DOHH2 (cell line): ENCODE results near the gene PSME3.
"Not testable (repeated sequence)": the region's sequence is repeated elsewhere in the genome, so short reads cannot be mapped to it uniquely, and the experiment has no call there.

Experiments used
- H3F3A ChIP-seq: fragments of 200-600 bp; sonication (generic), shearing (Covaris generic); 2 replicates; pipeline ENCODE4 v1.6.0; 2016; ENCODE audit warnings: antibody characterized with exemption, mild to moderate bottlenecking; ENCODE audit not compliant: control insufficient read depth, insufficient read depth
- H3K27ac ChIP-seq: fragments of 200-600 bp; sonication (generic); 2 replicates; pipeline ENCODE4 v1.5.1; 2014; ENCODE audit warnings: low read depth, mild to moderate bottlenecking, low read length, moderate library complexity
- H3K27me3 ChIP-seq: fragments of 200-600 bp; sonication (generic); 2 replicates; pipeline ENCODE4 v1.6.1; 2014; ENCODE audit warnings: mild to moderate bottlenecking, low read length, mixed read lengths; ENCODE audit not compliant: control insufficient read depth
- H3K36me3 ChIP-seq: fragments of 200-600 bp; sonication (generic); 2 replicates; pipeline ENCODE4 v1.6.1; 2014; ENCODE audit warnings: mild to moderate bottlenecking, low read length, moderate library complexity, mixed read lengths; ENCODE audit not compliant: control insufficient read depth
- H3K4me1 ChIP-seq: fragments of 200-600 bp; sonication (generic); 2 replicates; pipeline ENCODE4 v1.6.1; 2014; ENCODE audit warnings: mild to moderate bottlenecking, low read length, mixed read lengths; ENCODE audit not compliant: control insufficient read depth
- H3K4me2 ChIP-seq: fragments of 200-600 bp; sonication (generic); 2 replicates; pipeline ENCODE4 v1.6.0; 2014; ENCODE audit warnings: mild to moderate bottlenecking, low read length, moderate library complexity
- H3K4me3 ChIP-seq: fragments of 200-600 bp; sonication (generic); 2 replicates; pipeline ENCODE4 v1.5.1; 2014; ENCODE audit warnings: mild to moderate bottlenecking, low read length, mixed read lengths
- H3K79me2 ChIP-seq: fragments of 200-600 bp; sonication (generic); 2 replicates; pipeline ENCODE4 v1.6.1; 2014; ENCODE audit warnings: mild to moderate bottlenecking, low read length, mixed read lengths; ENCODE audit not compliant: control insufficient read depth
- H3K9me2 ChIP-seq: fragments of 200-600 bp; sonication (generic); replicated peaks from 2 replicates; pipeline ENCODE4 v1.6.1; 2014; ENCODE audit warnings: mild to moderate bottlenecking, low read length, mixed read lengths; ENCODE audit not compliant: control insufficient read depth
- H3K9me3 ChIP-seq: fragments of 200-600 bp; sonication (generic); 2 replicates; pipeline ENCODE4 v1.6.1; 2014; ENCODE audit warnings: antibody characterized with exemption, low read length, mixed read lengths; ENCODE audit not compliant: control insufficient read depth, insufficient read depth
- H4K20me1 ChIP-seq: fragments of 200-600 bp; sonication (generic); 2 replicates; pipeline ENCODE4 v1.6.0; 2014; ENCODE audit warnings: low read depth, mild to moderate bottlenecking, antibody characterized with exemption, low read length, moderate library complexity; ENCODE audit not compliant: control insufficient read depth, insufficient read depth
- CTCF ChIP-seq: fragments of 200-600 bp; sonication (generic); IDR thresholded peaks from one replicate; pipeline ENCODE4 v1.5.1; 2014; ENCODE audit warnings: antibody characterized with exemption, mild to moderate bottlenecking, low read depth, low read length; ENCODE audit not compliant: poor library complexity, severe bottlenecking
- EZH2phosphoT487 ChIP-seq: fragments of 200-600 bp; sonication (generic); IDR thresholded peaks from 2 replicates; pipeline ENCODE4 v1.6.1; 2017; ENCODE audit warnings: borderline replicate concordance, mild to moderate bottlenecking, antibody characterized with exemption, low read length, moderate library complexity, mixed read lengths

PSME3 gene

GRCh38 chr17:42880776-42881310 is 47.6 kb downstream of the PSME3 start:
- no peaks in the 10 kb centered on the region for H3K9me3 ChIP-seq
- peaks cover 3% of the 10 kb centered on the region; the same call in 1 of the 2 replicates for H3K4me1 ChIP-seq
- H3K27me3 ChIP-seq: peaks cover 34% of the 10 kb centered on the region
- TF ChIP-seq CTCF: no peak
- H4K20me1 ChIP-seq: no peaks in the 10 kb centered on the region
- no peaks in the 10 kb centered on the region for H3K9me2 ChIP-seq
- H3K79me2 ChIP-seq: no peaks in the 10 kb centered on the region
- no peak overlapping the region for H3K4me2 ChIP-seq
- no peaks in the 10 kb centered on the region for H3F3A ChIP-seq
- no peak overlapping the region for H3K4me3 ChIP-seq
- no peak overlapping the region for H3K27ac ChIP-seq
- no peaks in the 10 kb centered on the region for H3K36me3 ChIP-seq

- H3K27ac ChIP-seq, H4K20me1 ChIP-seq, H3K9me2 ChIP-seq, H3K4me2 ChIP-seq, H3K36me3 ChIP-seq, H3K9me3 ChIP-seq, H3K79me2 ChIP-seq, H3F3A ChIP-seq, H3K4me3 ChIP-seq: not testable (repeated sequence)
- Histone ChIP-seq H3K4me1 (peaks cover 11% of the 10 kb centered on the region), H3K27me3 (peaks cover 27% of the 10 kb centered on the region)
These were observed 48.5 kb downstream of the PSME3 start for GRCh38 chr17:42881706-42882105.

DNA sequence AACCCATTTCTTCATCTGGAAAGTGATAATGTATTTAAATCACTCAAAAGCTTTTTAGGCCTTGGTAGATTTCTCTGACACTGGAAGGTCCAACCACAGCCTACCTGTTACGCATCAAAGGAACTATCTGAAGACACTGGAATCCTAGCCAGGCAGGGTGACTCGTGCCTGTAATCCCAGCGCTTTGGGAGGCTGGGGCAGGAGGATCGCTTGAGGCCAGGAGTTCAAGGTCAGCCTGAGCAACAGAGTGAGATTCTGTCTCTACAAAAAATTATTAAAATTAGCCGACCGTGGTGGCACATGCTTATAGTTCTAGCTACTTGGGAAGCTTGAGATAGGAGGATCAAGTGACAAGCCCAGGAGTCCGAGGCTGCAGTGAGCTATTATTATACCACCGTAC is 49.0 kb downstream of the PSME3 start:
- no peaks in the 10 kb centered on the region for H3K9me2 ChIP-seq
- peaks cover 22% of the 10 kb centered on the region for H3K27me3 ChIP-seq

More for the DNA sequence above, 49.0 kb downstream of the PSME3 start:
- Histone ChIP-seq H3K9me3 (no peaks in the 10 kb centered on the region), H4K20me1 (no peaks in the 10 kb centered on the region), H3K4me1 (peaks cover 11% of the 10 kb centered on the region), H3F3A (no peaks in the 10 kb centered on the region), H3K4me2 (no peak overlapping the region), H3K4me3 (no peak overlapping the region), H3K27ac (no peak overlapping the region), H3K79me2 (no peaks in the 10 kb centered on the region), H3K36me3 (no peaks in the 10 kb centered on the region)
- no peak for TF ChIP-seq EZH2phosphoT487
- TF ChIP-seq CTCF: no peak
